ENCODE measurements around the gene VWA5B1.

DNA sequence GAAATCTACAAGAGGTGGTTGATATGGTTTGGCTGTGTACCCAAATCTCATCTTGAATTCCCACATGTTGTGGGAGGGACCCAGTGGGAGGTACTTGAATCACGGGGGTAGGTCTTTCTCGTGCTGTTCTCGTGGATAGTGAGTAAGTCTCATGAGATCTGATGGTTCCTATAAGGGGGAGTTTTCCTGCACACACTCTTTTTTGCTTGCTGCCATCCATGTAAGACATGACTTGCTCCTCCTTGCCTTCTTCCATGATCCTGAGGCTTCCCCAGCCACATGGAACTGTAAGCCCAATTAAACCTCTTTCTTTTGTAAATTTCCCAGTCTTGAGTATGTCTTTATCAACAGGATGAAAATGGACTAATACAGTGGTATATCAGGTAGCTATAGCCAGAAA, 5.2 kb upstream of the VWA5B1 start:
- no peak for TF ChIP-seq YY1 (IDR thresholded peaks at IDR 0.05; ENCODE audit: insufficient read depth, insufficient read length)
- TF ChIP-seq ZNF274 (IDR thresholded peaks at IDR 0.05; ENCODE audit: low read depth, low read length): no peak
